A549 (cell line): ENCODE measurements around the gene PSMB7. TPM values are rescaled to one million over a fixed set of nuclear protein-coding genes. Genes with fewer than 3 reads are reported as not detected.
A peak's percentile ranks its signal among the peaks of the same experiment; 100 is the strongest.

Source experiments
- ATAC-seq, 2 experiments: fragments of 200-7000 bp in 1 of 2; fragments of >200 bp in 1 of 2; cut with Nextera tagmentation in 1 of 2; cut with Tn5 transposase in 1 of 2; 3 replicates each; pipeline versions ENCODE4 v1.8.0 to v1.9.1; 2018 to 2020; ENCODE audit warnings: mild to moderate bottlenecking in 1 of 2, moderate library complexity in 1 of 2
- CTCF ChIA-PET: fragments of 300-600 bp; sonication (Branson Sonifier 250); formaldehyde crosslinking; extraction: SDS; loops from one replicate; lab custom pipeline; 2021; ENCODE audit warnings: antibody characterized with exemption, inconsistent platforms; lab: Yijun Ruan, JAX
- POLR2A ChIA-PET: fragments of 350-600 bp; formaldehyde crosslinking; extraction: SDS; loops from one replicate; lab custom pipeline; 2021; ENCODE audit warnings: antibody characterized with exemption, inconsistent platforms; lab: Yijun Ruan, JAX
- DNase-seq, 2 experiments: peaks; one replicate each; pipeline versions ENCODE4 v3.0.0 to v3.0.0-alpha.2; 2011 to 2016; ENCODE audit warnings: low read depth in 1 of 2, low spot score in 1 of 2
- FAIRE-seq: peaks from 2 replicates; lab custom pipeline; 2011; peaks lifted over from hg19 to GRCh38; lab: Jason Lieb, UNC
- H3K27ac ChIP-seq, 2 experiments: fragments of >200 bp; sonication (Bioruptor Twin); formaldehyde crosslinking; 3 replicates each; pipeline ENCODE4 v1.5.1; 2016 to 2017
- H3K4me1 ChIP-seq: fragments of >200 bp; sonication (Bioruptor Twin); formaldehyde crosslinking; 3 replicates; pipeline ENCODE4 v1.6.1; 2016
- H3K4me2 ChIP-seq: fragments of >200 bp; sonication (Bioruptor Twin); formaldehyde crosslinking; 3 replicates; pipeline ENCODE4 v1.6.1; 2016
- H3K4me3 ChIP-seq: fragments of >200 bp; sonication (Bioruptor Twin); formaldehyde crosslinking; 3 replicates; pipeline ENCODE4 v1.5.1; 2016
- H3K9me3 ChIP-seq: fragments of >200 bp; sonication (Bioruptor Twin); formaldehyde crosslinking; 3 replicates; pipeline ENCODE4 v1.6.1; 2016
- CEBPB ChIP-seq, 2 experiments: fragments of >200 bp in 1 of 2; sonication (Bioruptor Twin) in 1 of 2; formaldehyde crosslinking in 1 of 2; IDR thresholded peaks; 2 replicates each; pipeline ENCODE4 v1.6.1; 2012 to 2016
- CHD2 ChIP-seq: fragments of 150-350 bp; IDR thresholded peaks from 2 replicates; pipeline ENCODE4 v1.6.1; 2014; ENCODE audit warnings: low read length; ENCODE audit not compliant: partially characterized antibody
- EP300 ChIP-seq, 2 experiments: fragments of >200 bp; sonication (Bioruptor Twin); formaldehyde crosslinking; IDR thresholded peaks; 2 replicates in 1 of 2; 3 replicates in 1 of 2; pipeline ENCODE4 v1.6.1; 2016 to 2017
- HDAC2 ChIP-seq: fragments of 200-600 bp; sonication (generic); IDR thresholded peaks from 2 replicates; pipeline ENCODE4 v1.6.1; 2016
- JUN ChIP-seq, 2 experiments: fragments of >200 bp; sonication (Bioruptor Twin); formaldehyde crosslinking; IDR thresholded peaks; 2 replicates in 1 of 2; 3 replicates in 1 of 2; pipeline ENCODE4 v1.6.1; 2016 to 2017
- JUNB ChIP-seq: fragments of >200 bp; sonication (Bioruptor Twin); formaldehyde crosslinking; IDR thresholded peaks from 2 replicates; pipeline ENCODE4 v1.6.1; 2016
- MAFK ChIP-seq: fragments of 450-650 bp; IDR thresholded peaks from 2 replicates; pipeline ENCODE4 v1.6.1; 2014; ENCODE audit not compliant: partially characterized antibody
- NR3C1 ChIP-seq: fragments of >200 bp; sonication (Bioruptor Twin); formaldehyde crosslinking; IDR thresholded peaks from 3 replicates; pipeline ENCODE4 v1.6.1; 2017
- POLR2A ChIP-seq: IDR thresholded peaks from 2 replicates; pipeline ENCODE4 v1.6.1; 2012; ENCODE audit warnings: mild to moderate bottlenecking, low read length
- POLR2AphosphoS2 ChIP-seq: conservative IDR thresholded peaks from 2 replicates; pipeline ENCODE4 v1.6.1; 2012; ENCODE audit warnings: low read length, improper control_type of control experiment, inconsistent platforms
- RFX5 ChIP-seq: fragments of 450-650 bp; IDR thresholded peaks from 2 replicates; pipeline ENCODE4 v1.7.1; 2014; ENCODE audit warnings: antibody characterized with exemption, mild to moderate bottlenecking, moderate library complexity
- SREBF2 ChIP-seq: fragments of 450-650 bp; IDR thresholded peaks from 2 replicates; pipeline ENCODE4 v1.6.1; 2014; ENCODE audit warnings: mild to moderate bottlenecking, moderate library complexity
- TP53 ChIP-seq: fragments of 250-450 bp; sonication (Bioruptor Pico); IDR thresholded peaks from 2 replicates; pipeline ENCODE4 v1.5.0; 2021; ENCODE audit warnings: mild to moderate bottlenecking, moderate library complexity
- ZFP36 ChIP-seq: fragments of 450-650 bp; IDR thresholded peaks from 2 replicates; pipeline ENCODE4 v1.6.1; 2014; ENCODE audit warnings: borderline replicate concordance; ENCODE audit not compliant: partially characterized antibody
- ZNF302 ChIP-seq: fragments of 250-450 bp; sonication (Bioruptor Pico); IDR thresholded peaks from 2 replicates; pipeline ENCODE4 v1.9.0; 2021; ENCODE audit warnings: inconsistent platforms, mild to moderate bottlenecking, moderate library complexity
- ZSCAN20 ChIP-seq: fragments of 250-450 bp; sonication (Bioruptor Pico); IDR thresholded peaks from 2 replicates; pipeline ENCODE4 v1.8.0; 2022; ENCODE audit warnings: mild to moderate bottlenecking, moderate library complexity
- WGBS: methylation state at CpG from one replicate; pipeline ENCODE4 v1.1.6; 2017; ENCODE audit errors: missing lambda C conversion rate; 5-methylcytosine and 5-hydroxymethylcytosine counted together
- polyA plus RNA-seq, 4 experiments: library from polyadenylated mRNA; depleted of rRNA in 3 of 4; stranded (reverse); fragments of >200 nt; fragmentation: RNase III in 1 of 4; extraction: RNeasy Plus Mini Kit Qiagen cat#74134 plus additional on column Dnase treatment in 1 of 4; gene quantifications; 2 replicates in 3 of 4; 3 replicates in 1 of 4; pipeline ENCODE4 v1.2.3, GENCODE V29; 2011 to 2017
- TF ChIP-seq, protein P1 (sequence below): fragments of >200 bp; sonication (Bioruptor Twin); formaldehyde crosslinking; IDR thresholded peaks from 3 replicates; pipeline ENCODE4 v1.5.1; 2016
- TF ChIP-seq, protein P2 (sequence below): fragments of 200-600 bp; sonication (generic); IDR thresholded peaks from 2 replicates; pipeline ENCODE4 v1.6.1; 2016; ENCODE audit warnings: antibody characterized with exemption, mild to moderate bottlenecking, moderate library complexity
- TF ChIP-seq, protein P3 (sequence below): fragments of 150-350 bp; IDR thresholded peaks from 2 replicates; pipeline ENCODE4 v1.6.1; 2014; ENCODE audit warnings: low read depth, mild to moderate bottlenecking, low read length

Gene PSMB7
- polyA plus RNA-seq, 2 of the 4 experiments (the other 2 are of a cell fraction): 332 to 418 TPM

DNA sequence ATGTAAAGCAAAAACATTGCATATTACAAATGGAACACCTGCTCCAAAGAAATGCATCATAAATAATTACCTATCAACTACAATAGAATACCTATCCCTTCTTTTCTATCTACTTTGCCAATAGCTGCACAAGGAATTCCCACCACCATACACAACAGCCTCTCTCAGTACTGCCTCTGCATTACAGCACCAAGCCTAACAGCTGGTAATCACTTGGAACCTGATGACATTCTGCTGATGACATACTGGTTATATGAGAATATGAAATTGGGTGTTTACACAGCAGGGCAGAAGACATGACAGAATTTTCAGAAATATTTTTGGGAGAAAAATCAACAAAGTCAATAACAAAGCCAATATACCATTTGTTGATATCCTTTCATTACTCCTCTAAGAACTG lies 43.2 kb downstream of the PSMB7 start:
- FAIRE-seq (no peak), ATAC-seq (no peak)
- POLR2A ChIA-PET: no interaction called here

DNA sequence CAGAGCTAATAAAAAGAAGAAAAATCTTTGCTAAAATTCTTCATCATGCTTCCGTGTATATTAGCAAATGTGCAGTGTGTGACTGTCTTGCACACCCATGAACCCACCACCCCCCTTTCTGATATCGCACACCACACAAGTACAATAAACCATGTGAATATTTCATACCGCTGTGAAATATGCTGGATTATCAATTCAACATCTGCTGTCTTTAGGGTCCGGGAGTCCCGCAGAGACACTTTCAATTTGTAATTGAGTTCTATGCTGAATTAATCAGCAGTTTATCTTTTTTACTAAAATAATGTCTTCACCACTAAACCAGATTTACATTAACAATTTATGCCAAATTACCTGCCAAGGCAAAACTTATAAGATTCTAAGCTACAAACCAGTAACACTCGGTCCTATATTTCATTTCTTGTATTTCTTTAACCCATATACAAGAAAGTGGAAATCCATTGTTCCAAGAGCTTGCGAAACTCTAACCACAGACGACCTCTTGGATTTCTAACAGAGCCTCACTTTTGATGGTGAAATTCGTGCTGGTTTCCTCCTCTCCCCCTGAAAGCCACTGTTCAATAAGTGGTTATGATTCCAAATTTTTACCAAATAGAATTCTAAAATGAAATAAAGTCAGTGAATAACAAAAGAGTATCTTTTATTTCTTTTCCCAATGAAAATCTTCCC lies 44.2 kb downstream of the PSMB7 start:
- no peak for FAIRE-seq
- 83% methylated on average over 9 of the region's 9 CpGs for WGBS
- H3K4me2 ChIP-seq: no peak overlapping the region
- H3K4me3 ChIP-seq: no peak overlapping the region
- peaks cover 8% of the 10 kb centered on the region; the same call in 2 of the 3 replicates for H3K4me1 ChIP-seq
- H3K9me3 ChIP-seq: peaks cover 13% of the 10 kb centered on the region
- TF ChIP-seq CEBPB (IDR thresholded peaks at IDR 0.05) (peak in 1 of 2 experiments; percentile 65; a peak in 2 of 4 replicates), RFX5 (no peak)
- TF ChIP-seq, all 56 proteins: peak for 1
- no peak overlapping the region for H3K27ac ChIP-seq
- ChIA-PET POLR2A (no interaction called here), CTCF (interaction anchor here (0.9 to 1.2 kb wide), 2 partner anchors 9 to 51 kb away, joined by 3 read pairs; no protein-coding TSS in a partner anchor)
- DNase-seq: no peak
- no peak for ATAC-seq

More for the DNA sequence above, 43.2 kb downstream of the PSMB7 start:
- H3K9me3 ChIP-seq: peaks cover 13% of the 10 kb centered on the region
- CTCF ChIA-PET: interaction anchor here (0.6 to 1.3 kb wide), 2 partner anchors 12 to 38 kb away, joined by 3 to 4 read pairs; no protein-coding TSS in a partner anchor
- no peak overlapping the region for H3K4me3 ChIP-seq
- DNase-seq: no peak
- no peak overlapping the region for H3K4me2 ChIP-seq
- TF ChIP-seq, protein P1, sequence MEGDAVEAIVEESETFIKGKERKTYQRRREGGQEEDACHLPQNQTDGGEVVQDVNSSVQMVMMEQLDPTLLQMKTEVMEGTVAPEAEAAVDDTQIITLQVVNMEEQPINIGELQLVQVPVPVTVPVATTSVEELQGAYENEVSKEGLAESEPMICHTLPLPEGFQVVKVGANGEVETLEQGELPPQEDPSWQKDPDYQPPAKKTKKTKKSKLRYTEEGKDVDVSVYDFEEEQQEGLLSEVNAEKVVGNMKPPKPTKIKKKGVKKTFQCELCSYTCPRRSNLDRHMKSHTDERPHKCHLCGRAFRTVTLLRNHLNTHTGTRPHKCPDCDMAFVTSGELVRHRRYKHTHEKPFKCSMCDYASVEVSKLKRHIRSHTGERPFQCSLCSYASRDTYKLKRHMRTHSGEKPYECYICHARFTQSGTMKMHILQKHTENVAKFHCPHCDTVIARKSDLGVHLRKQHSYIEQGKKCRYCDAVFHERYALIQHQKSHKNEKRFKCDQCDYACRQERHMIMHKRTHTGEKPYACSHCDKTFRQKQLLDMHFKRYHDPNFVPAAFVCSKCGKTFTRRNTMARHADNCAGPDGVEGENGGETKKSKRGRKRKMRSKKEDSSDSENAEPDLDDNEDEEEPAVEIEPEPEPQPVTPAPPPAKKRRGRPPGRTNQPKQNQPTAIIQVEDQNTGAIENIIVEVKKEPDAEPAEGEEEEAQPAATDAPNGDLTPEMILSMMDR: no peak
- TF ChIP-seq POLR2AphosphoS2 (no peak), JUNB (no peak), CHD2 (no peak), ZNF302 (CRISPR knock-in tag) (no peak), EP300 (IDR thresholded peaks at IDR 0.05) (no peak), NR3C1 (no peak), HDAC2 (no peak), ZSCAN20 (CRISPR knock-in tag) (no peak), ZFP36 (no peak), JUN (IDR thresholded peaks at IDR 0.05) (no peak), POLR2A (no peak), MAFK (no peak), TP53 (CRISPR knock-in tag) (no peak), SREBF2 (no peak)
- TF ChIP-seq, protein P2, sequence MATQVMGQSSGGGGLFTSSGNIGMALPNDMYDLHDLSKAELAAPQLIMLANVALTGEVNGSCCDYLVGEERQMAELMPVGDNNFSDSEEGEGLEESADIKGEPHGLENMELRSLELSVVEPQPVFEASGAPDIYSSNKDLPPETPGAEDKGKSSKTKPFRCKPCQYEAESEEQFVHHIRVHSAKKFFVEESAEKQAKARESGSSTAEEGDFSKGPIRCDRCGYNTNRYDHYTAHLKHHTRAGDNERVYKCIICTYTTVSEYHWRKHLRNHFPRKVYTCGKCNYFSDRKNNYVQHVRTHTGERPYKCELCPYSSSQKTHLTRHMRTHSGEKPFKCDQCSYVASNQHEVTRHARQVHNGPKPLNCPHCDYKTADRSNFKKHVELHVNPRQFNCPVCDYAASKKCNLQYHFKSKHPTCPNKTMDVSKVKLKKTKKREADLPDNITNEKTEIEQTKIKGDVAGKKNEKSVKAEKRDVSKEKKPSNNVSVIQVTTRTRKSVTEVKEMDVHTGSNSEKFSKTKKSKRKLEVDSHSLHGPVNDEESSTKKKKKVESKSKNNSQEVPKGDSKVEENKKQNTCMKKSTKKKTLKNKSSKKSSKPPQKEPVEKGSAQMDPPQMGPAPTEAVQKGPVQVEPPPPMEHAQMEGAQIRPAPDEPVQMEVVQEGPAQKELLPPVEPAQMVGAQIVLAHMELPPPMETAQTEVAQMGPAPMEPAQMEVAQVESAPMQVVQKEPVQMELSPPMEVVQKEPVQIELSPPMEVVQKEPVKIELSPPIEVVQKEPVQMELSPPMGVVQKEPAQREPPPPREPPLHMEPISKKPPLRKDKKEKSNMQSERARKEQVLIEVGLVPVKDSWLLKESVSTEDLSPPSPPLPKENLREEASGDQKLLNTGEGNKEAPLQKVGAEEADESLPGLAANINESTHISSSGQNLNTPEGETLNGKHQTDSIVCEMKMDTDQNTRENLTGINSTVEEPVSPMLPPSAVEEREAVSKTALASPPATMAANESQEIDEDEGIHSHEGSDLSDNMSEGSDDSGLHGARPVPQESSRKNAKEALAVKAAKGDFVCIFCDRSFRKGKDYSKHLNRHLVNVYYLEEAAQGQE: no peak
- TF ChIP-seq, protein P3, sequence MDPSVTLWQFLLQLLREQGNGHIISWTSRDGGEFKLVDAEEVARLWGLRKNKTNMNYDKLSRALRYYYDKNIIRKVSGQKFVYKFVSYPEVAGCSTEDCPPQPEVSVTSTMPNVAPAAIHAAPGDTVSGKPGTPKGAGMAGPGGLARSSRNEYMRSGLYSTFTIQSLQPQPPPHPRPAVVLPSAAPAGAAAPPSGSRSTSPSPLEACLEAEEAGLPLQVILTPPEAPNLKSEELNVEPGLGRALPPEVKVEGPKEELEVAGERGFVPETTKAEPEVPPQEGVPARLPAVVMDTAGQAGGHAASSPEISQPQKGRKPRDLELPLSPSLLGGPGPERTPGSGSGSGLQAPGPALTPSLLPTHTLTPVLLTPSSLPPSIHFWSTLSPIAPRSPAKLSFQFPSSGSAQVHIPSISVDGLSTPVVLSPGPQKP: no peak
- no peak overlapping the region for H3K27ac ChIP-seq
- peaks cover 5% of the 10 kb centered on the region; the same call in 2 of the 3 replicates for H3K4me1 ChIP-seq
